Stomach (tissue), 4 donors: ENCODE results near the gene ITK.

Experiments used
- CTCF ChIP-seq, 7 experiments: fragments of 450-650 bp in 4 of 7; fragments of 200-600 bp in 3 of 7; sonication (generic) in 3 of 7; IDR thresholded peaks; one replicate each; pipeline ENCODE4 v1.5.1; 2016 to 2019; ENCODE audit warnings: antibody characterized with exemption in 7 of 7, control low read depth in 2 of 7, mild to moderate bottlenecking in 1 of 7
- EP300 ChIP-seq: sonication (generic); formaldehyde crosslinking; IDR thresholded peaks from one replicate; pipeline ENCODE4 v1.6.1; 2017; ENCODE audit warnings: antibody characterized with exemption
- POLR2A ChIP-seq, 4 donors: fragments of 450-650 bp; IDR thresholded peaks; one replicate each; pipeline ENCODE4 v1.6.1; 2016; ENCODE audit warnings: antibody characterized with exemption in 4 of 4, control low read depth in 2 of 4, mild to moderate bottlenecking in 1 of 4, moderate library complexity in 1 of 4

- no peak for TF ChIP-seq CTCF (IDR thresholded peaks at IDR 0.05)
- TF ChIP-seq EP300 = no peak
- TF ChIP-seq POLR2A (IDR thresholded peaks at IDR 0.05) = no peak
Observed at GRCh38 chr5:157225469-157226422, 45.1 kb downstream of the ITK start.
